KOPT-K1 (cell line): ENCODE results near the gene OR5K4.

Experiments used
- H3K27ac ChIP-seq: fragments of 200-600 bp; sonication (generic); 2 replicates; pipeline ENCODE4 v1.5.1; 2016; ENCODE audit warnings: antibody characterized with exemption, mild to moderate bottlenecking, low read depth, low read length; ENCODE audit not compliant: poor library complexity, severe bottlenecking
- H3K36me3 ChIP-seq: fragments of 200-600 bp; sonication (generic); 2 replicates; pipeline ENCODE4 v1.5.1; 2017; ENCODE audit warnings: antibody characterized with exemption, mild to moderate bottlenecking, low read length, moderate library complexity; ENCODE audit not compliant: insufficient read depth
- H3K9me3 ChIP-seq: fragments of 200-600 bp; sonication (generic); 2 replicates; pipeline ENCODE4 v1.5.1; 2017; ENCODE audit warnings: antibody characterized with exemption, low read length, mild to moderate bottlenecking; ENCODE audit not compliant: insufficient read depth, poor library complexity, severe bottlenecking

The OR5K4 gene, protein sequence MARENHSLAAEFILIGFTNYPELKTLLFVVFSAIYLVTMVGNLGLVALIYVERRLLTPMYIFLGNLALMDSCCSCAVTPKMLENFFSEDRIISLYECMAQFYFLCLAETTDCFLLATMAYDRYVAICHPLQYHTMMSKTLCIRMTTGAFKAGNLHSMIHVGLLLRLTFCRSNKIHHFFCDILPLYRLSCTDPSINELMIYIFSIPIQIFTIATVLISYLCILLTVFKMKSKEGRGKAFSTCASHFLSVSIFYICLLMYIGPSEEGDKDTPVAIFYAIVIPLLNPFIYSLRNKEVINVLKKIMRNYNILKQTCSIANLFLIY

GRCh38 chr3:98353554-98353953 is at the start of gene OR5K4:
Gene OR5K4 (plus strand): TSS chr3:98353854. CDS start chr3:98353854, 0 bp downstream.
- Histone ChIP-seq H3K27ac (no peak within 1 kb of the TSS), H3K9me3 (no peaks in the 10 kb centered on the region), H3K36me3 (no peaks in the 10 kb centered on the region)

GRCh38 chr3:98322101-98322500 is 31.6 kb upstream of the OR5K4 start:
- H3K27ac ChIP-seq = no peak overlapping the region
- no peaks in the 10 kb centered on the region for H3K36me3 ChIP-seq
- H3K9me3 ChIP-seq = no peaks in the 10 kb centered on the region

- Histone ChIP-seq H3K9me3 (no peaks in the 10 kb centered on the region), H3K36me3 (no peaks in the 10 kb centered on the region), H3K27ac (no peak overlapping the region)
These were observed 31.0 kb upstream of the OR5K4 start for GRCh38 chr3:98322686-98323085.

DNA sequence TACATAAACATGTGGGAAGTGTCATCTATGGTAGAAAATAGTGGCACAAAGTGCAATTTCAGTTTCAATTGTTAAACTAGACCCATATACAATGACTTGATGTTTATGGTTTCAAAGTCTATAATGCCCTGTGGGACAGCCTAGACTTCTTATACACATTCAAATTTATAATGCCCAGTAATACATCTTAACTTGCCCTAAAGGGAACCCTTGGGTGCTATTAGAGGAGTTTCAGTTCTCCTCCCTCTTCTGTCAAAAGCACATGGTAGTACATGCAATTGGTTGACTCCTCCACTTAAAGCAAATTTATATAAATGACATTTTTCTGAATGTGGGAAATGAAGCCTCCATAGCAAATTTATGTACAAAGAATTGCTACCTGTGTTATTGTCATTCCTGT is 30.2 kb upstream of the OR5K4 start:
- no peaks in the 10 kb centered on the region for H3K9me3 ChIP-seq

GRCh38 chr3:98325055-98325454 is 28.6 kb upstream of the OR5K4 start:
- Histone ChIP-seq H3K27ac (no peak overlapping the region), H3K9me3 (no peaks in the 10 kb centered on the region), H3K36me3 (no peaks in the 10 kb centered on the region)

More for the DNA sequence above, 30.2 kb upstream of the OR5K4 start:
- Histone ChIP-seq H3K27ac (no peak overlapping the region), H3K36me3 (no peaks in the 10 kb centered on the region)

GRCh38 chr3:98326105-98326893 is 27.4 kb upstream of the OR5K4 start:
- no peaks in the 10 kb centered on the region for H3K9me3 ChIP-seq
- no peak overlapping the region for H3K27ac ChIP-seq
- no peaks in the 10 kb centered on the region for H3K36me3 ChIP-seq

GRCh38 chr3:98326945-98327344 is 26.7 kb upstream of the OR5K4 start:
- Histone ChIP-seq H3K27ac (no peak overlapping the region), H3K9me3 (no peaks in the 10 kb centered on the region), H3K36me3 (no peaks in the 10 kb centered on the region)

DNA sequence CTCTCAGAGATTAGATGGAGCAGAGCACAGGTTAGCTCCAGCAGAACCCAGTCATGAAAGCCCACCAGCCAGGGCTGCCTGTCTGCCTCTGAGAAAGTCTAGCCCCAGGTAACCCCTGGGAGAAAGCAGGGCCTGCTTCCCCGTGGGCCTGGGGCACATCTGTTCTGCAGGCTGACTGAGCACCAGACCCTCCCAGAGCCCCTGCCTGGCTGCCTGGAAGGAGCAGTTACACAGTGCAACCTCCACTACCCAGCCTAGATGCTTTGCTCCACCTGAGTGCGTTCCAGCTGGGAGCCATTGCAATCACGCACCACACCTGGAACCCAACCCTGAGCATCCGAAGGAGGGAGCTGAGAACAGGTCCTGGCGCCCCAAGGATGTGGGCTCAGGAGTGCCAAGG is 24.7 kb upstream of the OR5K4 start:
- Histone ChIP-seq H3K36me3 (no peaks in the 10 kb centered on the region), H3K9me3 (no peaks in the 10 kb centered on the region), H3K27ac (no peak overlapping the region)

- Histone ChIP-seq H3K9me3 (no peaks in the 10 kb centered on the region), H3K36me3 (no peaks in the 10 kb centered on the region), H3K27ac (no peak overlapping the region)
These were observed 24.1 kb upstream of the OR5K4 start for GRCh38 chr3:98329392-98330124.

- Histone ChIP-seq H3K9me3 (no peaks in the 10 kb centered on the region), H3K27ac (no peak overlapping the region), H3K36me3 (no peaks in the 10 kb centered on the region)
These were observed 22.3 kb upstream of the OR5K4 start for GRCh38 chr3:98331329-98331728.

GRCh38 chr3:98333989-98334606 is 19.6 kb upstream of the OR5K4 start:
- no peaks in the 10 kb centered on the region for H3K9me3 ChIP-seq
- H3K36me3 ChIP-seq = no peaks in the 10 kb centered on the region
- H3K27ac ChIP-seq = no peak overlapping the region

GRCh38 chr3:98339031-98339430 is 14.6 kb upstream of the OR5K4 start:
- Histone ChIP-seq H3K9me3 (no peaks in the 10 kb centered on the region), H3K27ac (no peak overlapping the region), H3K36me3 (no peaks in the 10 kb centered on the region)

DNA sequence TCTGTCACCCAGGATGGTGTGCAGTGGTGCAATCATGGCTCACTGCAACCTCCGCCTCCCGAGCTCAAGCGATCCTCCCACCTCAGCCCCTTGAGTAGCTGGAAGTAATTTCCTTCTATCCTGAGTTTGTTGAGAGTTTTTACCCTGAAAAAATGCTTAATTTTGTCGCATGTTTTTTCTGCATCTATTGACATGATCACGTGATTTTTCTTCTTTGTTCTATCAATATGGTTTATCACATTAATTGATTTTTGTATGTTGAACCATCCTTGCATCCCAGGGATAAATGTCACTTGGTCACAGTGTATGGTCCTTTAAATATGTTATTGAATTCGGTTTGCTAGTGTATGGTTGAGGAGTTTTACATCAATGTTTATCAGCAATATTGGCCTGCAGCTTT is 11.9 kb upstream of the OR5K4 start:
- Histone ChIP-seq H3K9me3 (no peaks in the 10 kb centered on the region), H3K27ac (no peak overlapping the region), H3K36me3 (no peaks in the 10 kb centered on the region)

DNA sequence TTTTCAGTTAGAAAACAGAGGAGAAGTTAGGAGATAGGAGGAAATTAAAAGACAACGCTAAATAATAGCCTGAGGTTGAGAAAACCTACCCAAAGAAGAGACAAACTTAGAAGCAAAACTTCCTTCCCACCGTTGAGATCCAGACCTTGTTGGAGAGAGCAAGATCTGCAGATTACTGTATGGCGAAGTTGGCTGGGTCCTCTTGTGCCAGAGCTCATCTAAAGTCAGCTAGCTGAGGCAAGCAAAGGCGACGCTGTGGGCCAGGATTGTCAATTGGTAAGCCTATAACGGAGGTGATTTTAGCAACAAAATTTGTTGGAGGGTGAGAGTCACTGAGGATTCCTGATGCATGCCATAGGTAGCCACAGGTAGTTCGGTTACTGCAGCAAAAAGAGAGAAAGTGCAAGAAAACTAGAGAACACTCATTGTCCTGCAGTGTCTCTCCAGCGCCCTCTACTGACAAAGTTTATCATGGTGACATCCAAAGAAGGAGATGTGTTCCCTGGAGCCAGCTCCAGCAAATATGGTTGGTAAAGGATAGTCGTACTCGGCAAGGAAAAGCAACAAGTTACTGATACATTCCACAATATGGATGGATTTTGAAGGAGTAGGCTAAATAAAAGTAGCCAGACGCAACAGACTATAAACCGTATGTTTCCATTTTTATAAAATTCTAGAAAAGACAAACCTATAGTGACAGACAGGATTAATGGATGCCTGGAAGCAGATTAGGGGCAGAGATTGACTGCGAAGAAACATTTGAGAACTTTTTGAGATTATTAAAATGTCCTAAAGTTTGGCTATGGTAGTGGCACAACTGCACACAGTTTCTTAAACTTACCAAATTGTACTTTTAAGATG is 9.8 kb upstream of the OR5K4 start:
- Histone ChIP-seq H3K36me3 (no peaks in the 10 kb centered on the region), H3K27ac (no peak overlapping the region), H3K9me3 (no peaks in the 10 kb centered on the region)
